GM15510 (cell line): ENCODE measurements around the gene PDXK.

Experiments used
- POLR2A ChIP-seq: IDR thresholded peaks from 3 replicates; pipeline ENCODE4 v1.6.1; 2011; ENCODE audit warnings: borderline replicate concordance; ENCODE audit not compliant: insufficient read length; ENCODE audit errors: extremely low read depth

PDXK gene

GRCh38 chr21:43744725-43745124, 25.8 kb downstream of the PDXK start:
- no peak for TF ChIP-seq POLR2A

- TF ChIP-seq POLR2A: no peak
Measured at GRCh38 chr21:43745772-43746517, 27.0 kb downstream of the PDXK start.

- no peak for TF ChIP-seq POLR2A
Measured at GRCh38 chr21:43748622-43749021, 29.7 kb downstream of the PDXK start.

GRCh38 chr21:43749651-43750262, 30.8 kb downstream of the PDXK start:
- no peak for TF ChIP-seq POLR2A

- TF ChIP-seq POLR2A: no peak
Measured at GRCh38 chr21:43750339-43751033, 31.6 kb downstream of the PDXK start.

GRCh38 chr21:43751955-43752591, 33.1 kb downstream of the PDXK start:
- TF ChIP-seq POLR2A: no peak

GRCh38 chr21:43752758-43753438, 34.0 kb downstream of the PDXK start:
- no peak for TF ChIP-seq POLR2A

- no peak for TF ChIP-seq POLR2A
Measured at GRCh38 chr21:43753439-43753799, 34.5 kb downstream of the PDXK start.

GRCh38 chr21:43754948-43755781, 36.2 kb downstream of the PDXK start:
- TF ChIP-seq POLR2A: no peak

- TF ChIP-seq POLR2A: no peak
Measured at GRCh38 chr21:43755820-43756594, 37.1 kb downstream of the PDXK start.

- no peak for TF ChIP-seq POLR2A
Measured at GRCh38 chr21:43757601-43758000, 38.7 kb downstream of the PDXK start.

- TF ChIP-seq POLR2A: no peak
Measured at GRCh38 chr21:43758111-43758641, 39.2 kb downstream of the PDXK start.

- TF ChIP-seq POLR2A: no peak
Measured at GRCh38 chr21:43758811-43759210, 39.9 kb downstream of the PDXK start.

- no peak for TF ChIP-seq POLR2A
Measured at GRCh38 chr21:43759651-43760050, 40.7 kb downstream of the PDXK start.
